ENCODE data around the gene SLC16A7.

GRCh38 chr12:59629890-59630289 is 34.1 kb downstream of the SLC16A7 start:
- TF ChIP-seq, protein P1, sequence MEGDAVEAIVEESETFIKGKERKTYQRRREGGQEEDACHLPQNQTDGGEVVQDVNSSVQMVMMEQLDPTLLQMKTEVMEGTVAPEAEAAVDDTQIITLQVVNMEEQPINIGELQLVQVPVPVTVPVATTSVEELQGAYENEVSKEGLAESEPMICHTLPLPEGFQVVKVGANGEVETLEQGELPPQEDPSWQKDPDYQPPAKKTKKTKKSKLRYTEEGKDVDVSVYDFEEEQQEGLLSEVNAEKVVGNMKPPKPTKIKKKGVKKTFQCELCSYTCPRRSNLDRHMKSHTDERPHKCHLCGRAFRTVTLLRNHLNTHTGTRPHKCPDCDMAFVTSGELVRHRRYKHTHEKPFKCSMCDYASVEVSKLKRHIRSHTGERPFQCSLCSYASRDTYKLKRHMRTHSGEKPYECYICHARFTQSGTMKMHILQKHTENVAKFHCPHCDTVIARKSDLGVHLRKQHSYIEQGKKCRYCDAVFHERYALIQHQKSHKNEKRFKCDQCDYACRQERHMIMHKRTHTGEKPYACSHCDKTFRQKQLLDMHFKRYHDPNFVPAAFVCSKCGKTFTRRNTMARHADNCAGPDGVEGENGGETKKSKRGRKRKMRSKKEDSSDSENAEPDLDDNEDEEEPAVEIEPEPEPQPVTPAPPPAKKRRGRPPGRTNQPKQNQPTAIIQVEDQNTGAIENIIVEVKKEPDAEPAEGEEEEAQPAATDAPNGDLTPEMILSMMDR (IDR thresholded peaks at IDR 0.05): no peak
- no peak for TF ChIP-seq ZFX (IDR thresholded peaks at IDR 0.05; ENCODE audit: borderline replicate concordance)

Data from 22Rv1 (cell line).